Sciatic nerve (tissue), 2 donors: ENCODE data around the gene NANOS1. TPM values are rescaled to one million over a fixed set of nuclear protein-coding genes. Genes with fewer than 3 reads are reported as not detected.
"Not testable (repeated sequence)": the region's sequence is repeated elsewhere in the genome, so short reads cannot be mapped to it uniquely, and the experiment has no call there.

Experiments used
- ATAC-seq: fragments of 200-7000 bp; cut with Tn5 transposase; one replicate; pipeline ENCODE4 v1.9.1; 2020; ENCODE audit warnings: mild to moderate bottlenecking, moderate library complexity
- DNase-seq: peaks from one replicate; pipeline ENCODE4 v3.0.0-alpha.2; 2020; ENCODE audit warnings: low spot score
- intact Hi-C: fragments of 100-400 bp; cut with DNase I; formaldehyde crosslinking; loops from one replicate; pipeline ENCODE4 v1.14.2; 2022
- total RNA-seq: library from RNA; stranded (reverse); fragmentation: NEBNext Ultra II Directional; extraction: Animal tissue kit (Norgen Biotek cat#: 25700); gene quantifications from one replicate; pipeline ENCODE4 v1.2.1, GENCODE V29; 2021
- donor health status: DM: no; HTN: no; CAD: no.
- donor health status: DM: no; HTN: no; CAD: no.

Gene NANOS1
- total RNA-seq, 1 donor from 2014 or later: 3.5 TPM

GRCh38 chr10:119005362-119006043, 24.0 kb upstream of the NANOS1 start:
- intact Hi-C loops: no loop called here
- ATAC-seq (no peak), DNase-seq (no peak)

GRCh38 chr10:119006451-119007210, 22.9 kb upstream of the NANOS1 start:
- intact Hi-C loops: no loop called here
- ATAC-seq (peak; percentile 94), DNase-seq (peak; percentile 75)

GRCh38 chr10:119007211-119007574, 22.3 kb upstream of the NANOS1 start:
- DNase-seq (no peak), ATAC-seq (no peak)
- intact Hi-C loops: no loop called here

GRCh38 chr10:119020627-119020946, 8.9 kb upstream of the NANOS1 start:
- ATAC-seq (peak; percentile 63), DNase-seq (no peak)
- intact Hi-C loops: no loop called here

- no peak for ATAC-seq
- intact Hi-C loops: no loop called here
- no peak for DNase-seq
Observed at GRCh38 chr10:119022846-119023552, 6.5 kb upstream of the NANOS1 start.

- intact Hi-C loops: no loop called here
- no peak for DNase-seq
- no peak for ATAC-seq
Observed at GRCh38 chr10:119023553-119023868, 6.0 kb upstream of the NANOS1 start.

- intact Hi-C loops: no loop called here
- no peak for ATAC-seq
- DNase-seq: no peak
Observed at GRCh38 chr10:119024882-119025281, 4.6 kb upstream of the NANOS1 start.

GRCh38 chr10:119025336-119025735, 4.2 kb upstream of the NANOS1 start:
- no peak for ATAC-seq
- DNase-seq: no peak

GRCh38 chr10:119025776-119026175, 3.7 kb upstream of the NANOS1 start:
- ATAC-seq (no peak), DNase-seq (no peak)
- intact Hi-C loops: no loop called here

More at GRCh38 chr10:119025336-119025735, 4.2 kb upstream of the NANOS1 start:
- intact Hi-C loops: no loop called here

- no peak for ATAC-seq
- intact Hi-C loops: no loop called here
- no peak for DNase-seq
Observed at GRCh38 chr10:119026301-119027110, 3.0 kb upstream of the NANOS1 start.

- intact Hi-C loops, ATAC-seq, DNase-seq: not testable (repeated sequence)
Observed at GRCh38 chr10:119028445-119028899, 1.0 kb upstream of the NANOS1 start.

- ATAC-seq (peak; percentile 93), DNase-seq (peak; percentile 94)
- intact Hi-C loops: no loop called here
Observed at GRCh38 chr10:119028900-119029612, 458 bp upstream of the NANOS1 start.

- ATAC-seq (no peak), DNase-seq (no peak)
- intact Hi-C loops: no loop called here
Observed at GRCh38 chr10:119030421-119031250, 1.1 kb downstream of the NANOS1 start.

- no peak for DNase-seq
- ATAC-seq: no peak
- intact Hi-C loops: no loop called here
Observed at GRCh38 chr10:119031496-119032059, 2.1 kb downstream of the NANOS1 start.

GRCh38 chr10:119039161-119039560, 9.6 kb downstream of the NANOS1 start:
- DNase-seq: no peak
- no peak for ATAC-seq
- intact Hi-C loops: no loop called here

- DNase-seq: no peak
- intact Hi-C loops: no loop called here
- ATAC-seq: no peak
Observed at GRCh38 chr10:119041326-119041725, 11.8 kb downstream of the NANOS1 start.

GRCh38 chr10:119042169-119042568, 12.7 kb downstream of the NANOS1 start:
- DNase-seq (no peak), ATAC-seq (no peak)
- intact Hi-C loops: no loop called here

- DNase-seq (no peak), ATAC-seq (no peak)
- intact Hi-C loops: no loop called here
Observed at GRCh38 chr10:119045561-119045960, 16.0 kb downstream of the NANOS1 start.
